Midbrain (tissue), 1 donor: ENCODE results near the gene BANF2.

Source experiments
- DNase-seq: peaks from one replicate; lab custom pipeline; 2025; lab: John Stamatoyannopoulos, UW

The BANF2 gene

GRCh38 chr20:17710379-17711266 lies 10.9 kb downstream of the BANF2 start:
- DNase-seq, result no peak

GRCh38 chr20:17711267-17711627 lies 11.5 kb downstream of the BANF2 start:
- DNase-seq, result no peak

- no peak for DNase-seq
Observed at GRCh38 chr20:17712201-17712600, 12.4 kb downstream of the BANF2 start.

- DNase-seq, result no peak
Observed at GRCh38 chr20:17712708-17713107, 12.9 kb downstream of the BANF2 start.

GRCh38 chr20:17714597-17714996 lies 14.8 kb downstream of the BANF2 start:
- DNase-seq, result no peak

GRCh38 chr20:17715075-17715474 lies 15.3 kb downstream of the BANF2 start:
- DNase-seq, result no peak

- no peak for DNase-seq
Observed at GRCh38 chr20:17716331-17716730, 16.6 kb downstream of the BANF2 start.

- no peak for DNase-seq
Observed at GRCh38 chr20:17720755-17721154, 21.0 kb downstream of the BANF2 start.

GRCh38 chr20:17721802-17722486 lies 22.2 kb downstream of the BANF2 start:
- no peak for DNase-seq

GRCh38 chr20:17722493-17723300 lies 22.9 kb downstream of the BANF2 start:
- DNase-seq, result no peak

GRCh38 chr20:17723301-17723691 lies 23.5 kb downstream of the BANF2 start:
- DNase-seq, result no peak

GRCh38 chr20:17725094-17725835 lies 25.5 kb downstream of the BANF2 start:
- DNase-seq, result no peak

- no peak for DNase-seq
Observed at GRCh38 chr20:17726902-17727301, 27.1 kb downstream of the BANF2 start.

GRCh38 chr20:17727351-17727750 lies 27.6 kb downstream of the BANF2 start:
- DNase-seq, result no peak

- DNase-seq, result no peak
Observed at GRCh38 chr20:17728074-17728473, 28.3 kb downstream of the BANF2 start.

GRCh38 chr20:17730071-17730470 lies 30.3 kb downstream of the BANF2 start:
- DNase-seq, result no peak

- no peak for DNase-seq
Observed at GRCh38 chr20:17731233-17731632, 31.5 kb downstream of the BANF2 start.

GRCh38 chr20:17732907-17733521 lies 33.2 kb downstream of the BANF2 start:
- DNase-seq, result no peak

GRCh38 chr20:17733767-17734304 lies 34.1 kb downstream of the BANF2 start:
- no peak for DNase-seq

- no peak for DNase-seq
Observed at GRCh38 chr20:17734374-17734773, 34.6 kb downstream of the BANF2 start.

- no peak for DNase-seq
Observed at GRCh38 chr20:17735206-17735804, 35.5 kb downstream of the BANF2 start.
